ENCODE results near the gene CPB2.

Gene CPB2

DNA sequence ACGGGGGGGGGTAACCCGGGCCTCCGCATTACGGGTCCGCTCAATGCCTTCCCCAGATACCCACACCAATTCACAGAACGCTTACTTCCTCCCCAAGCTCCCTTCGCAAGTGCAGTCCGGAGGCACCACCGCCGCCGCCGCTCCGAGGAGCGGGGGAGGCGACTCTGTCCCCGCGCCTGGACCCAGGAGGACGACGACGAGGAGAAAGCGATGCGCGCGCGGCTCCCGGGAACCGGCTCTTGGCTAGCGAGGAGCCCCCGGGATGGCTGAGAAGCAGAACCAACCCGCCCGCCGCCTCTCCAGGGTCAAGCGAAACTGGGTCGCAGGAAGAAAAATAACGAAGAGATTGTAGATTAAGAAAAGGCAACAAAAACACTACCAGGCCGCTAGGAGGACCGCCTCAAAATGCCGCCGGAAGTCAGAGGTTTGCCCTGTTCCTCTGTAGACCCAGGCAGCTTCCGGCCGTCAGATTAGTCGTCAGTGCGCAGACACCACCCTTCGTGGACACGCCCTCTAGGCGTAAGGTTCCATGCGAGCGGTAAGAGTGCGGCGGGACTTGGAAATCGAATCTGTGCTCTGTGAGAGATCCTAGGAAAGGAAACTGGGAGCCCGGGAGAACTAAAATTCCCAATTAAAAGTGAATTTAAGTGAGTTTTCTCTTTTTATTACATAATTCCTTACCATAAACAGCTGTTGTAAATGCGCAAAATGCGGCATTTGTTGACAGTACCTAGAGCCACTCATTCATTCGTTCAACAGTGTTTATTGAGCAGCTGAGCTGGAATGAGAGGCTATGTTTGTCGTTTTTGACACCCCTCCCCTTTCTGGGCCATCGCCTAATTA, 52.3 kb downstream of the CPB2 start, which contains the start of gene ZC3H13:
ZC3H13 (minus strand) TSS at position 428 of the 843 bp plus-strand sequence. CDS start 7,239 bp downstream, outside the sequence.
- CTCF ChIA-PET, result interaction anchor here (0.8 to 2.0 kb wide), 8 partner anchors 10 to 269 kb away, joined by 3 to 9 read pairs (median 4); no protein-coding TSS in a partner anchor
- peak; percentile 93 for DNase-seq (ENCODE audit: extremely low spot score)
- POLR2A ChIA-PET, result interaction anchor here (0.6 to 0.7 kb wide), 4 partner anchors 47 to 711 kb away, joined by 3 to 6 read pairs (median 4); partner anchors contain the start of gene TPT1
- TF ChIP-seq, protein P1, sequence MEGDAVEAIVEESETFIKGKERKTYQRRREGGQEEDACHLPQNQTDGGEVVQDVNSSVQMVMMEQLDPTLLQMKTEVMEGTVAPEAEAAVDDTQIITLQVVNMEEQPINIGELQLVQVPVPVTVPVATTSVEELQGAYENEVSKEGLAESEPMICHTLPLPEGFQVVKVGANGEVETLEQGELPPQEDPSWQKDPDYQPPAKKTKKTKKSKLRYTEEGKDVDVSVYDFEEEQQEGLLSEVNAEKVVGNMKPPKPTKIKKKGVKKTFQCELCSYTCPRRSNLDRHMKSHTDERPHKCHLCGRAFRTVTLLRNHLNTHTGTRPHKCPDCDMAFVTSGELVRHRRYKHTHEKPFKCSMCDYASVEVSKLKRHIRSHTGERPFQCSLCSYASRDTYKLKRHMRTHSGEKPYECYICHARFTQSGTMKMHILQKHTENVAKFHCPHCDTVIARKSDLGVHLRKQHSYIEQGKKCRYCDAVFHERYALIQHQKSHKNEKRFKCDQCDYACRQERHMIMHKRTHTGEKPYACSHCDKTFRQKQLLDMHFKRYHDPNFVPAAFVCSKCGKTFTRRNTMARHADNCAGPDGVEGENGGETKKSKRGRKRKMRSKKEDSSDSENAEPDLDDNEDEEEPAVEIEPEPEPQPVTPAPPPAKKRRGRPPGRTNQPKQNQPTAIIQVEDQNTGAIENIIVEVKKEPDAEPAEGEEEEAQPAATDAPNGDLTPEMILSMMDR (IDR thresholded peaks at IDR 0.05; ENCODE audit: control extremely low read depth, extremely low read depth, low read depth, missing control alignments), result no peak

DNA sequence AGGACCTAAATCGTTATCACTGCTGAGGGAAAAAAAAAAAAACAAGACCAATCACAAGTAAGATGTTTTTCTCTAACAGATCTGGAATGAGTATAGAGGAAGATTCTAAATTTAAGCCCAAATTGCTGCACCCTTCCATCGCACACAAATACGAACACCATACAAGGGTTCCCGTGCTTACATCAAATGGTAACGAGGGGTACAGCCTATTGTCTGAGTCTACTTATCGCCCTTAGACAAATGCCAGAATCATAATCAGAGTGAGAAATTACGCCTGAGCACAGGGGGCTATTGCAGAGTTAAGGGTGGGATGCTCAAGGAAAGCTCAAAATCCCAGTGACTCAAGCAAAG, 52.9 kb downstream of the CPB2 start:
- DNase-seq (ENCODE audit: extremely low spot score), result no peak
- ChIA-PET CTCF (interaction anchor here (0.8 to 2.0 kb wide), 8 partner anchors 11 to 270 kb away, joined by 3 to 9 read pairs (median 4); no protein-coding TSS in a partner anchor), POLR2A (interaction anchor here (0.6 to 0.7 kb wide), 4 partner anchors 46 to 711 kb away, joined by 3 to 6 read pairs (median 4); partner anchors contain the start of gene TPT1)
- TF ChIP-seq, protein P1 (IDR thresholded peaks at IDR 0.05; ENCODE audit: control extremely low read depth, extremely low read depth, low read depth, missing control alignments), result no peak

DNA sequence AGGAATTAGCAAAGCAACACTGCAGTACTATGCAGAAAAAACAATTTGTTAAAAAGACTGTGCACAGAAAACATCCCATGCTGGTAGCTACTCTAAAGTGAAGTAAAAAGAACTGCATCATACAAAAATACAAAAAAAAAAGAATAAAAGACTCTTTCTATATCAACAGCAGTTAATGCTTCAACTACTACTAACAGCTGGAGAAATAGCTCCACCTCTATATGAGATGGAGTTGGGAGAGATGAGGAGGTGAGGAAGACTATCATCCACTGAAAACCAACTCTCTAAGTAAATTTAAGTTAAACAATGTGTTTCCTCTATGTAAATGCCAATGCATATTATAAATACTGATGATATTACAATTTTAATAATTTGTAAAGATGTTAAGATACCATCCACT, 54.1 kb downstream of the CPB2 start:
- POLR2A ChIA-PET, result interaction anchor here (0.5 kb wide), 1 partner anchor 27 kb away, joined by 3 read pairs; no protein-coding TSS in a partner anchor
- TF ChIP-seq, protein P1 (IDR thresholded peaks at IDR 0.05; ENCODE audit: control extremely low read depth, extremely low read depth, low read depth, missing control alignments), result no peak
- CTCF ChIA-PET, result interaction anchor here (1.2 to 1.4 kb wide), 3 partner anchors 21 to 70 kb away, joined by 3 read pairs; no protein-coding TSS in a partner anchor
- no peak for DNase-seq (ENCODE audit: extremely low spot score)

DNA sequence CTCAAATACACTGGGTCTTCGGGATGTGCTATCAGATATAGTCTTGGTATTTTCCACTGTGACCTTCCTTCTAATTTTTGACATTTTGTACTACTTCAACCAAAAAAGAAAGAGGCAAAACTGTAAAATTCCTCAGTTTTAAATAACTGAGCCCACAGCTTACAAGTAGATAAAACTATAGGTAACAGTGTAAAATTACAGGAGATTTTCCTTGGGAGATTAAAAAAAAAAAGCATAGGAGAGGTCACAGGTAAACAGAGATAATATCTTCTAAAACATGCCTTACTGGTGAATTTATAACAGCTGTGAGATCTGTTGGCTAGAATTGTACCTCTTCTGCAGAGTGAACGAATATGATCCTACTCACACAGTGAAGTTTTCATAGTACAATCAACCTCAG, 59.4 kb downstream of the CPB2 start:
- TF ChIP-seq, protein P1 (IDR thresholded peaks at IDR 0.05; ENCODE audit: control extremely low read depth, extremely low read depth, low read depth, missing control alignments), result no peak
- no peak for DNase-seq (ENCODE audit: extremely low spot score)
- ChIA-PET POLR2A (no interaction called here), CTCF (interaction anchor here (1.0 to 1.1 kb wide), 2 partner anchors 10 to 54 kb away, joined by 3 read pairs; no protein-coding TSS in a partner anchor)

DNA sequence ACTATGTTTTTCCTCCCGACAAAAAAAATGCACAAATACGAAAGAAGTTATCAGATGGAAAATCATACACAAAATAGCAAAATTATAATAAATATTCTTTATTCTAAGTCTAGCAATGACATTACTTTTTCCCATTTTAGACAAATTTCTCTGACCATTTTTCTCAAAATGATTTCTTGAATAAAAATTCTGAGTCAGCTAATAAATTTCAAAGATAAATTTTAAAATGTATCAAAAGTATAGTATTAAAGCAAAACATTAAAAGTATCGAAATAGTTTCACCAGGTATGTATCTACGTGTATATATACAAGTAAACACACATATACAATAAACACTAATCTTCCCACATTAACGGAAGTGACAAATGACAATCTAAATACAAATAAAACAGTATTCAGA, 61.2 kb downstream of the CPB2 start:
- TF ChIP-seq, protein P1 (IDR thresholded peaks at IDR 0.05; ENCODE audit: control extremely low read depth, extremely low read depth, low read depth, missing control alignments), result no peak
- ChIA-PET CTCF (interaction anchor here (0.8 kb wide), 1 partner anchor 83 kb away, joined by 4 read pairs; no protein-coding TSS in a partner anchor), POLR2A (no interaction called here)
- no peak for DNase-seq (ENCODE audit: extremely low spot score)

DNA sequence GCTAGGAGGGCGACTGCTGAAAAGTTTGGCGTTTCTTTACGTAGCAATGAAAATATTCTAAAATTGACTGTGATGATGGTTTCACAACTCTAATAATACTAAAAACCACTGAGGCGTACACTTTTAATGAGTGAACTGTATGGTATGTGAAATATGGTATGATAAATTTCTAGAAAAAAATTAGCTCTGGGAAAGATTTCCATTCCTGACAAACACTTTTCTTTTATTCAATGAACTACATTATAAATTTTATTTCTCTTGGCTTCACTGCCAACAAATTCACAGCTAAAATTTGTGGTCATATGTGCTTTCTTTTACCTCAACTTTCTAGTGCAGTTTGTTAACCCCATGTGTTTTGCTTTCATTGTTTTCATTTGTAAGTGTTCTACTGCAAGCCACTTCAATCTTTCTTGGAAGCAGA, 63.4 kb downstream of the CPB2 start:
- TF ChIP-seq, protein P1 (IDR thresholded peaks at IDR 0.05; ENCODE audit: control extremely low read depth, extremely low read depth, low read depth, missing control alignments), result no peak
- ChIA-PET POLR2A (no interaction called here), CTCF (interaction anchor here (0.7 to 1.3 kb wide), 2 partner anchors 29 to 53 kb away, joined by 3 read pairs; no protein-coding TSS in a partner anchor)
- no peak for DNase-seq (ENCODE audit: extremely low spot score)
